Subcutaneous abdominal adipose tissue (tissue), 5 donors: ENCODE measurements around the gene NRP2.

Source experiments
- H3K27ac ChIP-seq: one replicate; pipeline ENCODE4 v1.7.0; 2013; ENCODE audit warnings: low read depth, mild to moderate bottlenecking, inconsistent platforms, low read length, moderate library complexity
- H3K27me3 ChIP-seq, 5 donors: one replicate each; pipeline ENCODE4 v1.7.0; 2013; ENCODE audit warnings: low read length in 5 of 5, inconsistent platforms in 1 of 5; ENCODE audit not compliant: control insufficient read depth in 5 of 5, insufficient read depth in 4 of 5
- H3K36me3 ChIP-seq, 5 donors: one replicate each; pipeline ENCODE4 v1.7.0; 2013; ENCODE audit warnings: low read length in 5 of 5; ENCODE audit not compliant: control insufficient read depth in 5 of 5, insufficient read depth in 5 of 5
- H3K4me1 ChIP-seq, 5 donors: one replicate each; pipeline ENCODE4 v1.7.0; 2013; ENCODE audit warnings: low read length in 5 of 5, mild to moderate bottlenecking in 3 of 5, moderate library complexity in 1 of 5; ENCODE audit not compliant: control insufficient read depth in 5 of 5, insufficient read depth in 5 of 5
- H3K4me3 ChIP-seq, 5 donors: one replicate each; pipeline ENCODE4 v1.7.0; 2013; ENCODE audit warnings: low read length in 5 of 5, low read depth in 1 of 5
- H3K9ac ChIP-seq, 5 donors: one replicate each; pipeline ENCODE4 v1.7.0; 2013; ENCODE audit warnings: low read length in 5 of 5, mild to moderate bottlenecking in 4 of 5, moderate library complexity in 3 of 5
- H3K9me3 ChIP-seq, 5 donors: one replicate each; pipeline ENCODE4 v1.7.0; 2013; ENCODE audit warnings: low read length in 5 of 5; ENCODE audit not compliant: control insufficient read depth in 5 of 5
- donor health status: healthy.
- donor health status: healthy.
- donor health status: healthy.
- donor health status: healthy.
- donor health status: healthy.

The NRP2 gene

DNA sequence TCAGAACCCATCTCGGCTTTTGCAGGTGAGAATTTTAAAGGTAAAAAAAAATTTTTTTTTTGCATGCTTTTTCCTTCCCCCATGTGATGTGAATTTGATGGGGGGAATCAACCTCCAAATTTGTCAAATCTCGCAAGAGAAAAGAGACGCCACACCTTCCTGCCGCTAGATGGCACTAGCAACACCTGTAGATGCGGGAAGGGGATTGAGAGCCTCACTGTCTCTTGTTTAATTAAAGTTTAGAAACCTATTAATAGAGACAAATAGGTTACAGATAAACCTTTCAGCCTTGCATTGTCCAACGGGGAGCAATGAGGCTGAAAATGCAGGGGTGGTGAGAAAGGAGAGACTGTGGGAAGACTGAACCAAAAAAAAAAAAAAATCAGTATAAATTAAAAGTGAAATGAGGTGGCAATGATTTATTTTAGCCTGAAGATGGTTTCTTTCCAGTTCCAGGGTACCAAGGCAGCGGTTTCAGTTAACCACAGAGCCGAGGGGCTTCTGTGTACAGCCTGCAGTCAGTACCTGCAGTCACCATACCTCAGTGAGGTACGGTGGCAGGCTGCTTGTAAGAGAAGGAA is 84.6 kb downstream of the NRP2 start:
- no peaks in the 10 kb centered on the region for H3K27me3 ChIP-seq
- peaks cover 9 to 94% (median 63%) of the 10 kb centered on the region in 5 donors for H3K36me3 ChIP-seq
- no peaks in the 10 kb centered on the region for H3K9me3 ChIP-seq
- no peak overlapping the region for H3K9ac ChIP-seq
- H3K4me1 ChIP-seq, result peaks cover 0 to 13% (median 8%) of the 10 kb centered on the region in 5 donors
- H3K4me3 ChIP-seq, result no peak overlapping the region
- H3K27ac ChIP-seq, result no peak overlapping the region

DNA sequence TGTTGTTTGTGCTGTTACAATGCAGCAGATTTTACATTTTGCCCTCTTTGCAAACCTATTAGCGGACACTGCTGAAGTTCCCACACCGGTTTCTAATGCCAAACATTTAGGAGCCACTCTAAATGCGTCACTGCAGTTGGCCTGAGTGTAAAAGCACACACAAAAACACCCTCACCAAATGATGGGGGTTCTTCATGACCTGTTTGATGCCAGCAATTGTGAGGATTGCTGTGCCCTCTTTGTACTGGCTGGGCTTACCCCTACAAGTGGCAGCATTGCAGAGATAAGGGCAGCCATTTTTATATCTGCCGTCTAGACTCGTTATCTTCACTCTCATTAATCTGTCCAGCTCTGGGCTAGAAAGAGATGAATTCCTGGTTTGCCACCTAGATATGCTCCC is 85.3 kb downstream of the NRP2 start:
- no peak overlapping the region for H3K27ac ChIP-seq
- no peaks in the 10 kb centered on the region for H3K9me3 ChIP-seq
- H3K4me3 ChIP-seq, result no peak overlapping the region
- H3K27me3 ChIP-seq, result no peaks in the 10 kb centered on the region
- H3K9ac ChIP-seq, result no peak overlapping the region
- H3K4me1 ChIP-seq, result peaks cover 0 to 13% (median 8%) of the 10 kb centered on the region in 5 donors
- peaks cover 9 to 87% (median 55%) of the 10 kb centered on the region in 5 donors for H3K36me3 ChIP-seq

DNA sequence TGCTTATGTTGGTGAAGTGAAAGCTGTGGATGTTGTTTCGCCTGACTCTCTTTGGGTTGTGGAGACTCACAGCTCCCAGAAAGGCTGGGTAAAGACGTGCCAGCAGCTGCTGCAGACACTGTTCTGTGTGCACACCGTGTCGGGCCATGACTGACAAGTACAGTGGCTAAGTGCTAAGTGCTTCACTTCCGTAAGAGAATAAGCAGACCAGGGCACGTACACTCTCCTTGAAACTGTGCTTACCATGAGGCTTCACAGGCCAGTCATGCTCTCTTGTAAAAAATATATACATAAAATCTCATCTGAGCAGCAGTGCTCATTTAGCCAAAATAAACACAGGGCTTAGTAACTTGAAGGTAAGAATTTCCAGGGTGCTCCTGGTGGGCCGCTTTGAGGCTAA is 86.0 kb downstream of the NRP2 start:
- H3K27me3 ChIP-seq, result no peaks in the 10 kb centered on the region
- peaks cover 9 to 80% (median 55%) of the 10 kb centered on the region in 5 donors for H3K36me3 ChIP-seq
- H3K4me1 ChIP-seq, result peaks cover 0 to 12% (median 8%) of the 10 kb centered on the region in 5 donors
- H3K9ac ChIP-seq, result no peak overlapping the region
- H3K9me3 ChIP-seq, result no peaks in the 10 kb centered on the region
- no peak overlapping the region for H3K27ac ChIP-seq
- no peak overlapping the region for H3K4me3 ChIP-seq

DNA sequence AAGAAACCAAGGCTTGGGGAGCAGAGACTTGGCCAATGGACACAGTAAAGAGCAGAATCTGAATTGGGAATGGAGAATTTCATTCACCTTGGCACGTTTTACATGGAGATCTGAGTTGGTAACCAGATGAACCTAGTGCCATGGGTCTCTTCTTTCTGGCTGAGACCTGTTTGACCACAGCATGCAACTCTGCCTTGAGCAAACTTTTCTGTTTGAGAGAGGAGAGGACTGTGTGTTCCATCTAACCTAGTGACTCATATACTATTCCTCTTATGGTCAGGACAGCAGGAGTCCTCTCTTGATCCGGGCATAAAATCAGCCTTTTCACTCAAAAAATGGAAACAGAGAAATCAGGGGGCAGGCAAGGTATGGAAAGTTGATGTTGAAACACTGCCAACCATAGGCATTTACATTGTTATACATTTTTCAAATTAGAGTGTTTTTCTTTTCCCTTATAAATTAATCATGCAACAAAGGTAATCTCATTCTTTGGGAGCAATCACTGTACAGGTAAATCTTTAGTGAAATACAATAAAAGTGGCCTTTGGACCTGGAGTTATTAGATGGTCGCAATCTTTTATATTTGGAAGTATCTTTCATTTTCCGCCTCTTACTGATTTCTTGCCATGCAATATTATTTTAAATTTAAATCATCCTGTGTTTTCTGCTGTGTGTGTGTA is 86.7 kb downstream of the NRP2 start:
- Histone ChIP-seq H3K27ac (no peak overlapping the region), H3K4me1 (peaks cover 0 to 7% (median 6%) of the 10 kb centered on the region in 5 donors)

DNA sequence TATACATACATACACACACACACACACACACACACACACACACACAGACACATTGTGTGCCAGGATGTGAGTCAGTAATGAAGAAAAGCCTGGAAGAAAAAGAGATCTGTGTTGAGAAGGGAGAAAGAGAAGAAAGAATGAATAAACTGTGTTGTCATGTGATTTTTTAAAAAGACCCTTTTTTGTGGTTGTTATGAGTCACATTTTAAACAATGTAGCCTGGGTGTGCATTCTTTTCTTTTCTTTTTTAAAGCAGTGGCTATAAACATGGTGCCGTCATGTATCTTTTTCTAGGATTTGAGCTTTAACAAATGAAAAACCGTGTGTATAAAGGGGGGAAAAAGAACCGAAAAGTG is 87.2 kb downstream of the NRP2 start:
- no peaks in the 10 kb centered on the region for H3K9me3 ChIP-seq
- H3K36me3 ChIP-seq, result peaks cover 9 to 75% (median 50%) of the 10 kb centered on the region in 5 donors
- no peak overlapping the region for H3K4me3 ChIP-seq
- peaks cover 0 to 2% (median under 1%) of the 10 kb centered on the region in 5 donors for H3K4me1 ChIP-seq
- no peak overlapping the region for H3K9ac ChIP-seq
- H3K27me3 ChIP-seq, result no peaks in the 10 kb centered on the region
- H3K27ac ChIP-seq, result no peak overlapping the region

More for the DNA sequence above, 86.7 kb downstream of the NRP2 start:
- Histone ChIP-seq H3K9ac (no peak overlapping the region), H3K27me3 (no peaks in the 10 kb centered on the region), H3K4me3 (no peak overlapping the region), H3K36me3 (peaks cover 9 to 75% (median 52%) of the 10 kb centered on the region in 5 donors), H3K9me3 (no peaks in the 10 kb centered on the region)

DNA sequence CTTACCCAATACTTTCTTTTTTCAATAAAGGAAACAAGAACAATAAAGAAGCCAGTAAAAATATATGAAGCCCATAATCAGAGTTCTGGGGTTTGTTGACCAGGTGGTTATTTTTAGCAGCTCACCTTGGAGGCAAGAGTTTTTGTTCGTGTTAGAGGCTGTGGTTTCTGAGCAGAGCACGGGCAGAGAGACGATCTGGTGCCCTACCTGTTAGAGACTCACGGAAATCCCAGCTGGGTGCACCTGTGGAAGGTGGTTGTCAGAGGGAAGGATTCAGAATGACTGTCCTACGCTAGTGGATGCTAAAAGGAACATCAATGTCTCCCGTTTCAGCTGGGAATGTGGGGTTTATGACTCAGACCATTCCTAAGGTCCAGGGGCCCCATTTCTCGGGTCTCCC is 87.6 kb downstream of the NRP2 start:
- no peak overlapping the region for H3K9ac ChIP-seq

DNA sequence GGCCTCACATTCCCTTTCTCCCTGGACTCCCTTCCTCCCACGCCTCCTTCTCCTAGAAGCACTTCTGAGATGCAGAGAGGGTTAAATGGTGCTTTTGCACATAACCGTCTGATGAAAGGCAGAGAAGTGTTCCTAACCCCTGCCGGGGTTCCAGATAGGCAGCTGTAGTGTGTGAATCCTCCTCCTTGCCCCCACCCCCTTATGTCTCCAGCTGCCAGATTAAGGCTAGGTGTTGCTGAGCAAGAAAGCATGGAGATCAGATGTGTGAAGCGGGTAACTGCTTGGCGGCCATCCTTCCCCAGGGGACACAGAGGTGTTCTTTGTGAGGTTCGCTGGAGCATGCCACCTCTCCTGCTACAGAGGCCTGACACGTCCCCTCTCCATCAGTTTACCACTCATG is 88.3 kb downstream of the NRP2 start:
- Histone ChIP-seq H3K27ac (no peak overlapping the region), H3K9me3 (no peaks in the 10 kb centered on the region), H3K4me1 (no peaks in the 10 kb centered on the region), H3K4me3 (no peak overlapping the region), H3K27me3 (no peaks in the 10 kb centered on the region), H3K36me3 (peaks cover 9 to 65% (median 45%) of the 10 kb centered on the region in 5 donors), H3K9ac (no peak overlapping the region)

More for the DNA sequence above, 87.6 kb downstream of the NRP2 start:
- Histone ChIP-seq H3K27me3 (no peaks in the 10 kb centered on the region), H3K4me1 (no peaks in the 10 kb centered on the region), H3K27ac (no peak overlapping the region), H3K9me3 (no peaks in the 10 kb centered on the region), H3K36me3 (peaks cover 9 to 71% (median 50%) of the 10 kb centered on the region in 5 donors), H3K4me3 (no peak overlapping the region)

DNA sequence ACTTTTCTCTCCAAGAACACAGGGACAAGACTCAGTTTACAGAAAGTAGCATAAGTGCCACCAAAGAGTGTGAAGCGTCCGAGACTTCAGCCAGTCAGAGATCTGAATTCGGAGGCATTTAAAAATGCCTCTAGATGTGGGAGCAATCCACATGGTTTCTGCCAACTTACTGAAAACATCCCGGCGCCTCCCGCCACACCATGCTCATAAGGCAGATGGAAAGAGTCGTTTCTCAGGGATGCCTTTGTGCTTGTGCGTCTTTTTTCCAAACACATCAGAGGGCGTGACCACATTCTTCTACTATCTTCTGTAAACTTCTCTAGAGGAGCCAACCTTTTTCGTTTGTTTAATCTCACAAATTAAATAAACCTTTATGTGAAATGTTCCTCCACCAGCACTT is 88.7 kb downstream of the NRP2 start:
- H3K4me1 ChIP-seq, result no peaks in the 10 kb centered on the region
- H3K9me3 ChIP-seq, result no peaks in the 10 kb centered on the region
- no peak overlapping the region for H3K4me3 ChIP-seq
- H3K9ac ChIP-seq, result no peak overlapping the region
- H3K27me3 ChIP-seq, result no peaks in the 10 kb centered on the region
- no peak overlapping the region for H3K27ac ChIP-seq
- H3K36me3 ChIP-seq, result peaks cover 9 to 60% (median 41%) of the 10 kb centered on the region in 5 donors

DNA sequence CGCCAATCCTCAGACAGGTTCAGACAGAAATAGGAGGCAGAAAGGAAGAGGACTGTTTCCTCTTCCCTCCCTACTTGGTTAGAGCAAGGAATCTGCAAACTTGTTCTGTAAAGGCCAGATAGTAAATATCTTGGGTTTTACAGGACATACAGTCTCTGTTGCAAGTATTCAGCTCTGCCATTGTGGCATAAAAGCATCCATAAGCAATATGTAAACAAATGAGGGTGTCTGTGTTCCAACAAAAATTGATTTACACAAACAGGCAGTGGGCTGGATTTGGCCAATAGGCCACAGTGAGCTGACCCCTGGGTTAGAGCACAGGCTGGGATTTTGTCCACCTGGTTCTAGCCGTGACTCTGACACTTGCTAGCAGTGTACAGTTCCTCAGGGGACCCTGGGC is 89.4 kb downstream of the NRP2 start:
- Histone ChIP-seq H3K27ac (no peak overlapping the region), H3K9ac (no peak overlapping the region), H3K27me3 (no peaks in the 10 kb centered on the region), H3K9me3 (no peaks in the 10 kb centered on the region), H3K4me1 (no peaks in the 10 kb centered on the region), H3K36me3 (peaks cover 9 to 61% (median 40%) of the 10 kb centered on the region in 5 donors), H3K4me3 (no peak overlapping the region)

DNA sequence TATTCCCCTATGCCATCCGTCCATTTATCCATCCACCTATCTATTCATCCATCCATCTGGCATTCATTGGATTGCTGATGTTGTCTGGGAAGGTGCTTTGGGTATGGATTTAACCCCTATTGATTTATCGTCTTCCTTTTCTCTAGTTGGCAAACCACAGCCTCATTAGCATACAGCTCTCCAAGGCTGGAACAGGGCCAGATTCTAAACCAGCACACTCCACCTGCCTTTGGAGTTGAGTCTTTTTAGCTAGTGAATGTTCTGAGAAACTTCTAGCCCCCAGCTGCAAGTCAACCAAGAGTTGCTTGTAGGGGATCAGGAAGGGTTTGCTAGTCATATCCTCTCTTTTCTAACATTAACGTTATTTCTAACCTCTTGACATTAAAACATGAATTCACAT is 90.7 kb downstream of the NRP2 start:
- Histone ChIP-seq H3K27me3 (no peaks in the 10 kb centered on the region), H3K36me3 (peaks cover 9 to 59% (median 32%) of the 10 kb centered on the region in 5 donors), H3K9ac (no peak overlapping the region), H3K27ac (no peak overlapping the region), H3K4me1 (no peaks in the 10 kb centered on the region), H3K4me3 (no peak overlapping the region), H3K9me3 (no peaks in the 10 kb centered on the region)
